Jurkat, Clone E6-1 (cell line): ENCODE measurements around the gene RABGAP1.

Source experiments
- DNase-seq: peaks from one replicate; pipeline ENCODE4 v3.0.0-alpha.2; 2011; ENCODE audit warnings: low read depth, low spot score
- H3K4me3 ChIP-seq: 2 replicates; pipeline ENCODE4 v1.5.1; 2011; ENCODE audit warnings: mild to moderate bottlenecking, low read length, control low read depth, moderate library complexity

The RABGAP1 gene

DNA sequence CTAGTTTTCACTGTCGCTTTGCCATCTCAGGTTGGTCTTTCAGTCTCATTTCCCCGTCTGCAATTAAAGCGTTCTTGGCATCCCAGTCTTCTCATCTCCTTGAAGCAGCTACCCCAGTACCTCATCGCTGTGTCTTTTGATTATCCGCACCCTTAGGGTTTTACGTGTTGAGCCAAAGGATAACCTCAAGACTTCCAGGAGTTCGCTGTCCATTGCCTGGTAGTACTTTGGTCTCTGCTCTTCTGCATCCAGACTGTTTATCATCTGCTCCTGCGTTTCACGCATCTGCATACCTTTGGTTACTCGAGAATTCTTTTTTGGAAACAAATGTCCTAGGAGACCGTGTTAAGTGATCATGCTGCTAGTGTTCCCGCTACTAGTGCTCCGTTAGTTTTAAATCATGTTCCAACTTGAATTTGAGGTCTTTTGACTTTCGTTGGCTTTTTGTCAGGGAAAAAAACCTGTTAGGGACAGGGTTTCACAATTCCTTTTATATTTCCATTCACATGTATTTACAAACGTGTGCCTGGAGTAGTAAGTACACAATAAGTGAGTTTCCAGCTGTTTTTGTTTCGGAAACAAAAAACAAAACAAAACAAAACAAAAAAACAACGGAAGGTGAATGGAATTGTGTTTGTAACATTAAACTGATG, 888 bp downstream of the RABGAP1 start:
- peak overlapping the region; percentile 85 for H3K4me3 ChIP-seq
- DNase-seq: no peak

GRCh38 chr9:122944960-122945888, 4.4 kb downstream of the RABGAP1 start:
- H3K4me3 ChIP-seq: no peak overlapping the region
- DNase-seq: no peak

DNA sequence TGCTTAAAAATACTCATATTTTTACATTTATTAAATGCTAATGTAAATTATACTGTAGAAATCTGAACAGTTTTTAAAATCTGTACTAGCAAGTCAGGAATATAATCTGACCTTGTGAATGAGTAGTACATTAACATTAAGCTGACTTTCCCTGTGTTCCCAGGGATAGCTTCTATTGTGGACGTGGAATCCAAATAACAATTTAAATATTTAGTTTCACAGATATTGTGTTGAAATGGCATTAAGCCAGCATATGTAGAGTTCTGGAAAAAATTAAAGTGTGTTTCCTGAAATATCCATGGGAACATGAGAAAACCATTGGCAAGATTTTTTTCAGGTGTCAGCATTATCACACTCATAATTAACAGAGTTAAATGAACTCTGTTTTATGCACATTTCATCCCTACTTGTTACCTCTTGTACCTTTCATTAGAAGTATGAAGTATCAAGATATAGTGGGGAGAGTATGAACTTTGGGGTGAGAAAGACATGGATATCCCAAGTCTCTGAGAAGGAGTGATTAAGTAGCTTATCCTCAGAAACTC, 5.7 kb downstream of the RABGAP1 start:
- H3K4me3 ChIP-seq: no peak overlapping the region
- no peak for DNase-seq

DNA sequence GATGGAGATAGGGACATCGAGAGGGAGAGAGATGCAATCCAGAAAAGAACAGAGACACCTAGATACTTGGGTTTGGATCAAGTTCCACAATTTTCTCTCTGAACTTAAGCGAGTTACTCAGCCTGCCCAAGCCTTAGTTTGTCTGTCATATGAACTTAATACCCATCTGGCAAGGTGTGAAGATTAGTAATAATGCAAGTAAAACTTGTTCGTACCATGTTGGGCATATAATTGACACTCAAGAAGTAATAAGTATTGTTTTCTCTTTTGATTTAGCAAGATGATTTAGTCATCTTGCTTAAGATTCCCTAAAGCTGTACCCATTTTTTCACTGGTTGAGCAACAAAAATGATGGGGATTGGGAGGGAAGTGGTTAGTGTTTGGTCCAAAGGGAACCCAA, 7.5 kb downstream of the RABGAP1 start:
- no peak overlapping the region for H3K4me3 ChIP-seq
- no peak for DNase-seq

DNA sequence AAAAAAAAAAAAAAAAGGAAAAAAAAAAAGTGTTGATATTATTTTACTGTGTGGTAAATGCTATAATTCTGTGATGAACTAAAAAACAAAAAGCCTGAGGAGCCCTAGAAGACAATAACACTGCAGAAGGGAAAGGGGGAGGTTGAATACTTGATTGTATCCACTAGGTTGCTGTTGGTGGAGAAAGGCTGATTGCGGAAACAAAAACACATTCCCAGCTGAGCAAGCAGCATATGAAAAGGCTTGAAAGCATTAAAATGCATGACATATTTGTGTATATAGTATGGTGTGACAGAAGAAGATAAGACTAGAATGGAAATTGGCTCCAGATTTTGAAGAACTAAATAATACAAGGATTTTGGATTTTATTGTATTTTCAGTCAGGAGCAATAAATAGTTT, 8.9 kb downstream of the RABGAP1 start:
- no peak for DNase-seq
- no peak overlapping the region for H3K4me3 ChIP-seq

DNA sequence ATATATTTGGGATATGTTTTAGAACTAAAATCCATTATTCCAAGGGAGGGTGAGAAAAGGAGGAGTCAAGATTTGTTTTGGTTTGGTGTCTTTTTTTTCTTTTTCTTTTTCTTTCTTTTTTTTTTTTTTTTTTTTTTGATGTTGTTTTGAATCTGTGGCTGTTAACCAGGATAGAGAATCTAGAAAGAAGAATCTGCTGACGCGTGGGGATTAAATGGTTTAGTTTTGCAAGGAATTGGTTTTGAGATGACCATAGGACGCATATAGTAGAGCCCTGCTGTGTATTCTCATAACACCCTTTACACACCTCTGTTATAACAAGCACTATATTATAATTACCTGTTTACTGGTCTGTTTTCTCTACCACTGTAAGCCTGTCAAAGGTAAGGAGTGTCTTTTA, 9.4 kb downstream of the RABGAP1 start:
- H3K4me3 ChIP-seq: no peak overlapping the region
- no peak for DNase-seq

GRCh38 chr9:122951056-122951455, 10.2 kb downstream of the RABGAP1 start:
- DNase-seq: no peak
- no peak overlapping the region for H3K4me3 ChIP-seq

DNA sequence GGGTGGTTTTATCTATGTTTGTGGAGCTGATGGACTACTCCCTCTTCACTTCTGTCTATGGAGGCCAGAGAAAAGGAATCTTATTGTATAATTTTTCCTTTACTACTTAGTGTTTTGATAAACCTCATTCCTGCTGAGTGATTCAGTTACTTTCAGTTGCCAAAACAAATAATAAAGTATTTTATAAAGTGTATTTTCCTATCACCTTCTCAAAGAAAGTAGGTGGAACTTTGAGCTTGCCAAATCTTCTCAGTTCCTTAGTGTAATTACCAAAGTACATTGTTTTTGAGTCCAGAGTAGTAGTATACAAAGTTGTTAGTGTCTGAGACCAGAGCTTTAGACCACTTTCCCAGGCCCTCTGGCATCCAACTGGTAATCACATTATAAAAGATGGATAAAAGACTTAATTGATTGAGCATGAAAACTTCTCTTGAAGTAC, 13.5 kb downstream of the RABGAP1 start:
- no peak overlapping the region for H3K4me3 ChIP-seq
- DNase-seq: no peak

DNA sequence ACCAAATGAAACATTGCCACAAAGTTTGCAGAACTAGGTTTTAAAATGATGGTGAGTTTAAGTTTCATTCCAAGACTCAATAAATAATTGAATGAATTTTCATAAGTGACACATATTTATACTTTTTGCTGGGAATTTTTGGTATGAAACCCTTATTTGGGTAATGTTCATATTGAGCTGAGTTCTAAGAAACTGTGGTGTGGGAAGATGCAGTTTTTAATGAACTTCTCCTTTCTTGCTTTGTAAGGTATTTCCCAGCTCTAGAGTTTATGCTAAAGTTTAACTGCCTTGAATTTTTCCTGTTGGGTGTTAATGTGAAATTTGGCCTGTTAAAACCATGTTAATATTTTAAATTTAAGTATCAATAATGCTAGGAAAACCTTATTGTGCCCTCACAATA, 15.1 kb downstream of the RABGAP1 start:
- no peak for DNase-seq
- no peak overlapping the region for H3K4me3 ChIP-seq

DNA sequence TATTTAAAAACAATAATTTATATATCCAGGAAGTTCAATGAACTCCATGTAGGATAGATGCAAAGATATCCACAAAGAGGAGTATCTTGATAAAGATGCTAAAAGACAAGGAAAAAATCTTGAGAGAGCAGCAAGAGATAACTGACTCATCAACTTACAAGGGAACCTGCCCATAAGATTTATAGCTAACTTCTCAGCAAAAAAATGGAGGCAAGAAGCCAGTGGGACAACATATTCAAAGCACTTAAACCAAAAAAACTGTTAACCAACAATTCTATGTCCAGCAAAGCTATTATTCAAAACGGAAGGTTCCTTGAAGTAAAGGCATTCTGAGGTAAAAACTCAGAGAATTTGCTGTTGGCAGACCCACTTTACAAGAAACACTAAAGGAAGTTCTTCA, 20.3 kb downstream of the RABGAP1 start:
- H3K4me3 ChIP-seq: no peak overlapping the region
- DNase-seq: no peak

DNA sequence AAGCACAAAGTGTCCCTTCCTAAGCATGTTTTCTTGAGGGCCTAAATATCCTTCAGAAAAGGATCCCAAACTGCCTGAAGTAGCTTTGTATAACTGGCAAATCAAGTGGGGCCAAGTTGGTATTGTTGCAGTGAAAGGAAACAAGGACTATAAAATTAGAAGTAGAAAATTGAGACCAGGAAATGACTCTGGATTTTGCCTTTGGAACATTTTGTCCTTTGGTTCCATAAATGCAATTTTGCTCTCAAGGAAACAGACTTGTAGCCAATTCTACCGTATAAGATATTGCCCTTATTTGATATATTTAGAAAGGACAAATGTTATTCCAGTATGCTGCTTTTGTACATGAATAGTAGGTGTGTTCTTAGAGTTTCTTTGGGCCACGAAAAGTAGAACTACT, 34.4 kb downstream of the RABGAP1 start:
- no peak for DNase-seq
- H3K4me3 ChIP-seq: no peak overlapping the region

- no peak for DNase-seq
- H3K4me3 ChIP-seq: no peak overlapping the region
Observed at GRCh38 chr9:122978601-122979000, 37.8 kb downstream of the RABGAP1 start.

DNA sequence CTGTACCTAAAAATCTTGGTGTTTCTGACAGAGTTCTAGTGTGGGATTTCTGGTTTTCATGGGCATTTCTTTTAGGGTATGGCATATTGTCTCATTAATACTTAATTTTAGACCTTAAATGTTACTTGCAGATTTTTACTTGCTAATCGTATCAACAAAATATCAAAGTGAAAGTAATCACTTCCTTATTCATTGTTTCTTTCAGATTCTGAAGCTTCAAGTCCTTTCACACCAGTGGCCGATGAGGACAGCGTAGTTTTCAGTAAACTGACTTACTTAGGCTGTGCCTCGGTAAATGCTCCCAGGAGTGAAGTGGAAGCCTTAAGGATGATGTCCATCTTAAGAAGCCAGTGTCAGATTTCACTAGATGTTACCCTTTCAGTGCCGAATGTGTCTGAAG, 45.2 kb downstream of the RABGAP1 start:
- H3K4me3 ChIP-seq: no peak overlapping the region
- no peak for DNase-seq

- no peak for DNase-seq
- H3K4me3 ChIP-seq: no peak overlapping the region
Observed at GRCh38 chr9:122988141-122988540, 47.3 kb downstream of the RABGAP1 start.

DNA sequence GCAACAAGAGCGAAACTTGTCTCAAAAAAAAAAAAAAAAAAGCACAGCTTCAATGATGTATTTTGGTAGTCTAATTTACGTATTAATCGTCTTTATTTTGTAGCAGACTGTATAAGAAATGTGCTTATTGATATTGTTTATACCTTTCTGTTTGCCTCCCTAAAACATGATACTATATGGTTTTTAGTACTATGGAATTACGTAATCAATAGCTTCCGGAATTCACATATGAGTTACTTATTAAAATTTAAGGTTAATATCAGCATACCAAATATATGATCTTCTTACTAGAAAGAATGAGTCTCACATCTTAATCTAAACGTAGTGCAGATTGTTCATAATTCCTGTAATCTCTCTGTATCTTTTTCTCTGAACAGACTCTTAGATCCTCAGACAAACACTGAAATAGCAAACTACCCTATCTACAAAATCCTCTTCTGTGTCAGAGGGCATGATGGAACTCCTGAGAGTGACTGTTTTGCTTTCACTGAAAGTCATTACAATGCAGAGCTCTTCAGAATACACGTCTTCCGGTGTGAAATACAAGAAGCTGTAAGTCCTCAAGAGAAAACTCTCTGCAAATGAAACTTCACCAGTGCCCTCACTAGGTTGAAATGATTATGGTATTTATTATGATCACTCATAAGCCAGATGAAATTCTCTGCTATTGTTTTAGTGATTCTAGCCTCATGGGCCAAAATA, 48.3 kb downstream of the RABGAP1 start:
- no peak overlapping the region for H3K4me3 ChIP-seq
- DNase-seq: no peak

GRCh38 chr9:122991370-122991830, 50.6 kb downstream of the RABGAP1 start:
- no peak overlapping the region for H3K4me3 ChIP-seq
- DNase-seq: peak; percentile 32

DNA sequence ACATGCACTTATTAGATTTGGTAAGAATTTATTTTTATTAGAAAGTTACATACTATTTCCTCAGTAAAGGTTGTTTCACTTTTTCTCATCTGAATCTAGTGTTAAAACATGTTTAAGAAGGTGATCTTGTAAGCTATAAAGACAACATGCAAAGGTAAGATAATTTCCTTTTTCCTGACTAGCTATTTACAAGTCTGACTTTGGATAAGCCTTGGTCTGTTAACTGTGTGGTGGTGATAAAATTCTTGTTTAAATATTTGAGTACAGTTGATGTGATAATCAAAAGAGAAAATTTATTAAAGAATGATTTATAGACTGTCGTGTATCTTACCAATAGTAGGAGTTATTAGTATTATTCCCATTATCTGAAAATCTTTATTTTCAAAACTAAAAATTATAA, 55.8 kb downstream of the RABGAP1 start:
- no peak for DNase-seq
- no peak overlapping the region for H3K4me3 ChIP-seq

GRCh38 chr9:122998448-122998847, 57.6 kb downstream of the RABGAP1 start:
- no peak for DNase-seq
- H3K4me3 ChIP-seq: no peak overlapping the region

DNA sequence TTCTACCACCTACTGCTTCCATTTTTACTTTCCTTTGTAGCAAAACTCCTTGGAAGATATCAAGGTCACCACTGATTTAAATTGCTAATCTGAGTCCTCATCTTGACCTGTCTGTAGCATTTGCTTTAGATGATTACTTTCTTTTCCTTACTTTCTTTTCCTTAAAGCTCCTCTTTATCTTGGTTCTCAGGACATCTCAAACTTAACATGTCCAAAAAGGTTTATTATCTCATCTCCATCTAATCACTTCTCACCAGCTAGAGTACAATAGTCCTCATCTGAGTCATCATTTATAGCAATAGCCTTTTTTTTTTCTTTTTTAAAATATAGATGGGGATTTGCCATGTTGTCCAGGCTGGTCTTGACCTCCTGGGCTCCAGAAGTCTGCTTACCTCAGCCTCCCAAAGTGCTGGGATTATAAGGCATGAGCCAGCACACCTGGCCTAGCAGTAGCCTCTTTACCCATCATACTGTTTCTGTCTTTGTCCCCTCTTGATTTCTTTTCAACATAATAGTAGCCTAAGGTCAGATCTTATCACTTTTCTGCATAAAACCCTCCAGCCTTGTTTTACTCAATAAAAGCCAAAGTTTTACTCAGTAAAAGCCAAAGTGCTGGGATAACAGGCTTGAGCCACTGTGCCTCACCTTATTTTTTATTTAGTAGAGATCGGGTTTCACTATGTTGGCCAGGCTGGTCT, 59.7 kb downstream of the RABGAP1 start:
- DNase-seq: no peak
- H3K4me3 ChIP-seq: no peak overlapping the region
